A673 (cell line): ENCODE measurements around the gene ABHD16B. TPM values are rescaled to one million over a fixed set of nuclear protein-coding genes. Genes with fewer than 3 reads are reported as not detected.

Experiments used
- Bru-seq: library from RNA; stranded (reverse); fragments of 400-500 nt; gene quantifications from one replicate; lab custom pipeline; 2021; lab: Mats Ljungman, UMichigan
- BruChase-seq, 2 experiments: library from RNA; stranded (reverse); fragments of 400-500 nt; gene quantifications; one replicate each; lab custom pipeline; 2021; lab: Mats Ljungman, UMichigan
- BruUV-seq: library from RNA; stranded (reverse); fragments of 400-500 nt; replicated peaks from 2 replicates; lab custom pipeline; 2021; lab: Mats Ljungman, UMichigan
- CTCF ChIA-PET: fragments of 300-600 bp; sonication (Branson Sonifier 250); formaldehyde crosslinking; loops from one replicate; lab custom pipeline; 2022; ENCODE audit warnings: antibody characterized with exemption; lab: Charles Lee
- POLR2A ChIA-PET: fragments of 300-600 bp; sonication (Branson Sonifier 250); formaldehyde crosslinking; loops from one replicate; lab custom pipeline; 2022; ENCODE audit warnings: antibody characterized with exemption; ENCODE audit not compliant: low non-redundant PET; lab: Charles Lee
- DNase-seq: peaks from one replicate; pipeline ENCODE4 v3.0.0-alpha.2; 2015; ENCODE audit warnings: low spot score
- H3K27ac ChIP-seq: fragments of 200-600 bp; sonication (generic); 2 replicates; pipeline ENCODE4 v1.5.1; 2016; ENCODE audit warnings: mixed run types, low read depth, mild to moderate bottlenecking, mixed read lengths, antibody characterized with exemption, low read length; ENCODE audit not compliant: poor library complexity, severe bottlenecking
- H3K27me3 ChIP-seq: fragments of 200-600 bp; sonication (generic); replicated peaks from 2 replicates; pipeline ENCODE4 v1.6.1; 2017; ENCODE audit warnings: mixed run types, low read depth, mild to moderate bottlenecking, mixed read lengths, antibody characterized with exemption, low read length; ENCODE audit not compliant: insufficient read depth, poor library complexity
- H3K36me3 ChIP-seq: fragments of 200-600 bp; sonication (generic); 2 replicates; pipeline ENCODE4 v1.6.1; 2016; ENCODE audit warnings: mixed run types, mild to moderate bottlenecking, mixed read lengths, antibody characterized with exemption, low read length; ENCODE audit not compliant: insufficient read depth, poor library complexity, severe bottlenecking
- H3K4me1 ChIP-seq: fragments of 200-600 bp; sonication (generic); 2 replicates; pipeline ENCODE4 v1.6.1; 2017; ENCODE audit warnings: mixed run types, mild to moderate bottlenecking, mixed read lengths, antibody characterized with exemption, low read length; ENCODE audit not compliant: insufficient read depth, poor library complexity, severe bottlenecking
- H3K4me3 ChIP-seq: fragments of 200-600 bp; sonication (generic); 2 replicates; pipeline ENCODE4 v1.5.1; 2016; ENCODE audit warnings: low read depth, mixed run types, mild to moderate bottlenecking, mixed read lengths, low read length; ENCODE audit not compliant: poor library complexity, severe bottlenecking
- H3K9me3 ChIP-seq: fragments of 200-600 bp; sonication (generic); 2 replicates; pipeline ENCODE4 v1.6.1; 2016; ENCODE audit warnings: mixed run types, low read depth, mild to moderate bottlenecking, mixed read lengths, antibody characterized with exemption, low read length; ENCODE audit not compliant: poor library complexity, severe bottlenecking
- CTCF ChIP-seq: fragments of 300-800, 200-600 bp; sonication (generic); conservative IDR thresholded peaks from 2 replicates; pipeline ENCODE4 v1.5.1; 2017; ENCODE audit warnings: low read depth, mild to moderate bottlenecking, antibody characterized with exemption, low read length, moderate library complexity, mixed read lengths
- EZH2 ChIP-seq: fragments of 200-600 bp; sonication (generic); IDR thresholded peaks from 2 replicates; pipeline ENCODE4 v1.6.1; 2017; ENCODE audit warnings: borderline replicate concordance, low read depth, mild to moderate bottlenecking, mixed read lengths, antibody characterized with exemption, low read length; ENCODE audit not compliant: poor library complexity, severe bottlenecking
- intact Hi-C: fragments of 100-400 bp; cut with micrococcal nuclease; formaldehyde crosslinking; loops from one replicate; pipeline ENCODE4 v1.10.0; 2022; ENCODE audit not compliant: unreplicated experiment
- long read RNA-seq: library from polyadenylated mRNA; stranded (forward); transcript quantifications from one replicate; pipeline ENCODE4 v2.0.0, GENCODE V29; 2022
- total RNA-seq: library from RNA; stranded (reverse); gene quantifications from 2 replicates; pipeline ENCODE4 v1.2.3, GENCODE V29; 2021

The ABHD16B gene
- total RNA-seq (not detected in 2 replicates), Bru-seq, nascent RNA (not detected), BruChase-seq, experiment 1, labeled RNA remaining after a 2-hour chase (not detected), BruChase-seq, experiment 2, labeled RNA remaining after a 6-hour chase (not detected)
- long read RNA-seq = 0 reads

- ChIA-PET CTCF (no interaction called here), POLR2A (interaction anchor here (0.7 kb wide), 1 partner anchor 239 kb away, joined by 3 read pairs; no protein-coding TSS in a partner anchor)
- H3K36me3 ChIP-seq = no peaks in the 10 kb centered on the region
- no peaks in the 10 kb centered on the region for H3K27me3 ChIP-seq
- DNase-seq = no peak
- no peak within 1 kb of the TSS for H3K4me3 ChIP-seq
- TF ChIP-seq CTCF (no peak), EZH2 (no peak)
- intact Hi-C loops = no loop called here
- H3K9me3 ChIP-seq = no peaks in the 10 kb centered on the region
- peaks cover 11% of the 10 kb centered on the region for H3K4me1 ChIP-seq
- BruUV-seq = no TSS peak
- no peak within 1 kb of the TSS for H3K27ac ChIP-seq
Observed at GRCh38 chr20:63861365-63861934, at the start of gene ABHD16B. ABHD16B (plus strand) TSS chr20:63861498; CDS start chr20:63861541, 43 bp downstream.

- no peak for TF ChIP-seq CTCF
- TF ChIP-seq EZH2 = no peak
- H3K27me3 ChIP-seq = no peaks in the 10 kb centered on the region
- ChIA-PET CTCF (no interaction called here), POLR2A (no interaction called here)
- H3K27ac ChIP-seq = no peak overlapping the region
- H3K9me3 ChIP-seq = no peaks in the 10 kb centered on the region
- intact Hi-C loops = no loop called here
- no peaks in the 10 kb centered on the region for H3K36me3 ChIP-seq
- no peak overlapping the region for H3K4me3 ChIP-seq
- no TSS peak for BruUV-seq
- DNase-seq = no peak
- H3K4me1 ChIP-seq = no peaks in the 10 kb centered on the region
Observed at GRCh38 chr20:63814891-63815614, 46.2 kb upstream of the ABHD16B start.

- H3K36me3 ChIP-seq = no peaks in the 10 kb centered on the region
- no peak for DNase-seq
- POLR2A ChIA-PET = no interaction called here
- no peaks in the 10 kb centered on the region for H3K9me3 ChIP-seq
- intact Hi-C loops = no loop called here
- no peaks in the 10 kb centered on the region for H3K4me1 ChIP-seq
- H3K27me3 ChIP-seq = no peaks in the 10 kb centered on the region
- no peak overlapping the region for H3K4me3 ChIP-seq
- no TSS peak for BruUV-seq
- TF ChIP-seq EZH2 (no peak), CTCF (no peak)
- CTCF ChIA-PET = no interaction called here
- H3K27ac ChIP-seq = no peak overlapping the region
Observed at GRCh38 chr20:63815615-63816253, 45.6 kb upstream of the ABHD16B start.
